Astrocyte of the cerebellum (primary cell): Measurements from ENCODE around the gene IFT122.
A peak's percentile ranks its signal among the peaks of the same experiment; 100 is the strongest.

Experiments
- DNase-seq: peaks from one replicate; pipeline ENCODE4 v3.0.0-alpha.2; 2011; ENCODE audit warnings: low read depth
- H3K4me3 ChIP-seq: 2 replicates; pipeline ENCODE4 v1.5.1; 2011; ENCODE audit warnings: mild to moderate bottlenecking, low read depth, low read length, moderate library complexity
- CTCF ChIP-seq: IDR thresholded peaks from 2 replicates; pipeline ENCODE4 v1.5.1; 2012; ENCODE audit warnings: low read length, low read depth, moderate library complexity, mild to moderate bottlenecking; ENCODE audit errors: missing control alignments
- in situ Hi-C: cut with HindIII; loops from 2 replicates; pipeline ENCODE4 v1.10.0; 2017; ENCODE audit warnings: low sequenced_read_pairs

Gene IFT122

DNA sequence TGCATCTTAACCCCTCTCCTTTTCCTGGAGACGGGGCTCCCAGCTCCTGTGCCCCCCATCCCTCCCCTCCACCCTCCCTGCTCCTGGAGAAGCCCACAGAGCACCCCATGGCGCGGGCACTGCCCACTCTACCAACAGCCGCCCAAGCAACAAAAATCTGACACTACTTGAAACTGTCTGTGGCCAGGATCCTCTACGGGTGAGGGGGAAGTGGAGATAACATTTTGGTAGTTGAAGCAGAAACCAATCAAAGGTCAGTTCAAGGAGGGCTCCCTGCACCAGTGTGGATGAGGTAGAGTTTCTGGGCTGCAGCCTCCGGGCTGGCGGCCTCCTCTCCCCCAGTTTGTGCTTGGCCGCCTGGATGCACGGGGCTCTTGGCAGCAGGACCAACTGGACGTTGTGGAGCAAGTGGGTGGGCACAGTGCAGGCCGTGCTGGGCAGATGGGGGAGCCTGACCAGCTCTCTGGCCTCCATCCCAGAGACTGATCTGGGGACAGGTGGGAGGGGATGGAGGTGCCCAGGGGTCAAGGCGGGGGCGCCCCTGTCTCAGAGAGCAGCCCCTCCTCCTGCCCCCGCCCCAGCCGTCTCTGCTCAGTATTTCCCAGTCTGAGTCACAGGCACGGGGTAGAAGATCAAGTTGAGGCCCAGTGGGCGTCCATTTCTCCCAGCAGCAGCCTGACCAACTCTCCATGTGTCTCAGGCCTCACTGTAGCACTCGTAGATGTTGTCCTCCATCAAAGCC lies 115.8 kb downstream of the IFT122 start:
- no peak overlapping the region for H3K4me3 ChIP-seq
- in situ Hi-C loops = no loop called here
- DNase-seq = no peak
- TF ChIP-seq CTCF = no peak

DNA sequence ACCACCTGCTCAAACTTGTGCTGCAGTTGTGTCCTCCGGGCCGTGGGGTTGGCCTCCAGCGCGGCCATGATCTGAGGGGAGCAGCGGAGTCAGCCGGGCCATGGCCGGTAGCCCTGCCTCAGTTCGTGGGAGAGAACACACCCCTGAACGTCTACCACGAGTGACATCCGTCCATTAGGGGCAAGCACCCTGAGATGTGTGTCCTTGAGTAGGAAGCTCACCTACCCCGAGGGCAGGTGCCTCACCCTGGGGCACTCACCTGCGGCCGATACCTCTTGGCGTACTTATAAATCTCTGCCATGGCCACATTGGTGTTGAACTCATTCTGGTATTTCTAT lies 116.3 kb downstream of the IFT122 start:
- H3K4me3 ChIP-seq = no peak overlapping the region

GRCh38 chr3:129556890-129557547 lies 117.0 kb downstream of the IFT122 start:
- in situ Hi-C loops = no loop called here
- DNase-seq = no peak
- no peak for TF ChIP-seq CTCF
- H3K4me3 ChIP-seq = no peak overlapping the region

More for the DNA sequence above, 116.3 kb downstream of the IFT122 start:
- in situ Hi-C loops = no loop called here
- DNase-seq = no peak
- no peak for TF ChIP-seq CTCF

DNA sequence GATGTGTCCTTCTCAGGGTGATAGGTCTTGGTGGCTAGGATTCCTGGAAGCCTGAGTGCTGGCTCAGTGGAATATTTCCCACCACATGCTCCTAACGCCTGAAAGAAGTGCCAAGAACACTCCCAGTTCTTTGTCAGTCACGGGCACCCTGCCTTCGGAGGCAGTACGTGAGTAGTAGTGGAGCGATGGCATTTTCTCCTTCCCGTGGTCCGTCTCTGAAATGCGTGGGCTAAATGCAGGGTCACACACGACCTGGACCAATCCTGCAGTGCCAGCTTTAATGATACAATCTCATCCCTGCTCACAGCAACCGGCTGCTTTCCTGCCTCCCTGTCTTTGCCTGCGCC lies 117.5 kb downstream of the IFT122 start:
- no peak for TF ChIP-seq CTCF
- DNase-seq = peak; percentile 27

GRCh38 chr3:129558081-129558771 lies 118.2 kb downstream of the IFT122 start:
- no peak for TF ChIP-seq CTCF
- no peak for DNase-seq
- in situ Hi-C loops = no loop called here
- no peak overlapping the region for H3K4me3 ChIP-seq

More for the DNA sequence above, 117.5 kb downstream of the IFT122 start:
- no peak overlapping the region for H3K4me3 ChIP-seq
- in situ Hi-C loops = no loop called here

GRCh38 chr3:129558772-129559564 lies 118.9 kb downstream of the IFT122 start:
- DNase-seq = no peak
- TF ChIP-seq CTCF = no peak
- in situ Hi-C loops = no loop called here
- H3K4me3 ChIP-seq = no peak overlapping the region
